NCI-H345 (cell line): Measurements from ENCODE around the gene GALNT15.

Source experiments
- DNase-seq: peaks from one replicate; lab custom pipeline; 2025; lab: John Stamatoyannopoulos, UW

Gene GALNT15

DNA sequence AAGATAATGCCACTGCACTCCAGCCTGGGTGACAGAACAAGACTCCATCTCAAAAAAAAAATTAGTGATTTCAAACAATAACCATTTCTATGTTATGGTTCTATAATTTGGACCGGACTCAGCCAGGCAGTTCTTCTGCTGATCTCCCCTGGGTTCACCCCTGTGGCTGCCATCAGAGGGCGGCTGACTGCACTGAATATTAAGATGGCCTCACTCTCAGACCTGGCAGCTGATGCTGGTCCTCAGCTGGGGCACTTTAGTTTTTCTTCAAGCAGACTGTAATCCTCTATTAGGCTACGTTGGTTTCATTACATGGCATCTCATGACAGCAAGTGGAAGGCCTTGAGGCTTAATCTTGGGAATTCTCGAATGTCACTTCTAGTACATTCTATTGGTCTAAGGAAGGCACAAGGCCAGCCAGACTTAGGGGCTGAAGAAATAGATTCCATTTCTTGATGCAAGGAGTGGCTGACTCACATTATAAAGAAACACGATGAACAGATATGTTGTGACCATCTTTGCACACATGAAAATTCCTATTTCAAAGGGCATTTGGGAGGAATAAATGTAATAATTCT lies 12.8 kb downstream of the GALNT15 start:
- no peak for DNase-seq

DNA sequence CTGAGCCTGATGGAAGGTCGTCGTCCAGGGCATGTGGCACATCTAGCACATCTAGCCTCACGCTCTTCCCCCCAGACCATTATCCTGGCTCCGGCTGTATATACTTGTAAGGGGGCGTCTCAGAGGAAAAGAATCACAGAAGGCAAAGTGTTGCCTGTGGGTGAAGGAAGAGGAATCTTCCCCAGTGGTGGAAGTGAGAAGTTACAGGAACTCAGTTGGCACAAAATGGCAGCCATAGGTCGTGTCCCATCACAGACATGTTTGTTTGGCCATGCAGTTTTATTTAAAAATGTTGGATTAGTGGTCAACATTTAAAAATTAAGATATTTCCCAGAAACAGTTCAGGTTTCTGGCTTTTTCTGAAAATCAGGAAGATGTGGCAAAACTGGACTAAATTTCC lies 13.6 kb downstream of the GALNT15 start:
- DNase-seq: no peak

DNA sequence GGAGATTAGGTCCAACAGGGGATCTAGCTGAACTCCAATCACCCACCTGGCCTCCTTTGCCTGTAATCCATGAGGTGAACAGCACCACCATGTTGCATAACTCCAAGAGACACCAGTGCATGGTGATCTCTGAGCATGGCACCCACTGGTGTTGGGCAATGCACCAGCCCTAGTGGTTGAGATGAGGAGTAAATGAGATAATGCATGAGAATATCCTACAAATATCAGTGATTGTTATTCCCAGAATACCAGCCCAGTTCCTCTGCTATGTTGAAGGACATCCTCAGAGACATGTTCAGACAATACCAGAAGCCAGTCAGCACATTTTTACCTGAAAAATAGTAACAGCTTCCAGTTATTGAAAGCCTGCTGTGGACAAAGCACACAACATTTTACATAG lies 14.7 kb downstream of the GALNT15 start:
- no peak for DNase-seq

DNA sequence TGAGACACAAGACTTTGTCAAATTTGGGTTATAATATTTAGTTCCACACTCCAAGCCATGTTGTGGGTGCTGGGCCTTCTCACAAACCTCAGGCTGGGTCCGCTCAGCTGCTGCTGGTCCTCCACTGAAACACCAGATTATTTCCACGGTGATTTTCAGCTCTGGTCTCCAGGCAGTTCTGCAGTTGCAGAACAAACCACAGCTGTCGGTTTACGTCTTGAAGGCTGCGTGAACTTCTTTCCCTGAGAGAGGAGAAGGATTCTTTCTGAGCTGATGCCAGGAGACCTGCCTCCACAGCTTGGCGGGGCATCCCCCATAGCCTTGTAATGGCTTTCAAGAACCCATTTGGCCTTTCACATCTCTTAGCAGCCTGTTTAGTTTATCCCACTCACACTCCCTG lies 16.2 kb downstream of the GALNT15 start:
- DNase-seq: no peak

DNA sequence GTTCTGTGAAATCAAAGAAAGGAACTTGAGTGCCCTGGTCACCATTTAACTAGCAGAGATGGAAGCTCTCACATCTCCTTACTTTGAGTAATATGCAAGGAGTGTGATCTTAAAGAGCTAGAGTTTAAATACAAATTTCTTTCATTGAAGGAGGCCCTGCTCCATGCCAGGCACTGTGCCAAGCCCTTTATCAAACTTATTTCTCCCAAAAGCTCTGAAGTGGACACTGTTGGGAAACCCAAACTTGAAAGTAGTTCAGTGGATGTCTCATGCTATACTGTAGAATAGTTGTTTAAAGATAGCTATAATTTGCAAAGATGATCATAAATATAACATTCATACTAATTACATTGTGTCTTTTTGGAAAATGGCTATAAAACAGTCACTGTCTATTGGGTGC lies 17.1 kb downstream of the GALNT15 start:
- no peak for DNase-seq

DNA sequence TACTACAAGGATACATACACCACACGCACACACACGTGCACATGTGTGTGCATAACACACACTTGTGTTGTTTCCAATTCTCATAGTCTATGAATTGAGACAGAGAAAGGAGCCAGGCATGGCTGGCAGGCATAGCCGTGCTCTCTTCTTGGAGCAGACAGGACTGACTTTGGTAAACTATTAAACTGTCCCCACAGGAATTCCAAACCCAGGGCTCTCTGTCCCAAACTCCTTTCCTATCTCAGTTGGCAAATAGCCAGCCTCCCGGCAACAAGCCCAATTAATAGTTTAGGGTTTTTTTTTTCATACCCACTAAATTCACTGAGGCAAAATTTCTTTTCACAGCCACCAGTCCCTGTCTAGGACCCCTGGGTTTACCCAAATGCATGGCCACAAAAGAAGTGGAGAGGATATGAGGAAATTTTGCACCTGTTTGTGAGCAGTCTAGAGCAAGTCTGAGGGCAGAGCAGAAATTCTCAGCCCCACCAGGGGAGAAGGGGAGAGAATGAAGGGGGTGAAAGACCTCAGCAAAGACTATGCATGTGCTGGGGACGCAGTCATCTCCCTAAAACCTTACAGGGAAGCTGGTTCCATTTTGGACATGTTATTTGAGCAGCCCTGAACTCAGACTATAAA lies 17.8 kb downstream of the GALNT15 start:
- DNase-seq: no peak

DNA sequence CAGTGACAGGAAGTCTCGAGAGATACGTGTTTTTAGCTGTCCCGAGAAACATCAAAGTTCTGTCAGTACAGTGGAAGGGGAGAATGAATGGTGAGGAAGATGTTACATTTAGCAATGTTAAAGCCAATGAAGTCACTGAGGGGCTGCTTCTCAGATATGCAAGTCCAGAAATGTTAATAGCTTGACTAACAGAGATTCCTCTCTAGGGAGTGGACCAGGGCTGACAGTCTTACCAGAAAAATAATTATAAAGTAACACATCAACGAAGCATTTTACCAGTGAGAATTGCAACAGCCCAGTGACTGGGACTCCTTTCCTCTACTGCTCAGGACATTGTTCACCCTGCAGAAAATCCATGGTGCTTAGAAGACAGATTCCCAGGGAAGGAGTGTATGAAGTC lies 23.9 kb downstream of the GALNT15 start:
- no peak for DNase-seq

DNA sequence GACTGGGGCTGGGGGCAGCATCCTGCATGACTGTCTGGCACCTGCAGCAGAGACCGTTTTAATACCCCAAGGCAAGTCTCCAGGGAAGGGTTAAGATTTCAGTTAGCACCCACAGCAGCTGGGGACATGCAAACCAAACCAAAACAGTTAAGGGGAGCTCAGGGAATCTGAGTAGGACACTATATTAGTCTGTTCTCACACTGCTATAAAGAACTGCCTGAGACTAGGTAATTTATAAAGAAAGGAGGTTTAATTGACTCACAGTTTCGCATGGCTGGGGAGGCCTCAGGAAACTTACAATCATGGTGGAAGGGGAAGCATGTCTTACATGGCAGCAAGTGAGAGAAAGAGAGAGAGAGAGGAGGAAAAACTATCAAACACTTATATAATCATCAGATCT lies 25.3 kb downstream of the GALNT15 start:
- no peak for DNase-seq

DNA sequence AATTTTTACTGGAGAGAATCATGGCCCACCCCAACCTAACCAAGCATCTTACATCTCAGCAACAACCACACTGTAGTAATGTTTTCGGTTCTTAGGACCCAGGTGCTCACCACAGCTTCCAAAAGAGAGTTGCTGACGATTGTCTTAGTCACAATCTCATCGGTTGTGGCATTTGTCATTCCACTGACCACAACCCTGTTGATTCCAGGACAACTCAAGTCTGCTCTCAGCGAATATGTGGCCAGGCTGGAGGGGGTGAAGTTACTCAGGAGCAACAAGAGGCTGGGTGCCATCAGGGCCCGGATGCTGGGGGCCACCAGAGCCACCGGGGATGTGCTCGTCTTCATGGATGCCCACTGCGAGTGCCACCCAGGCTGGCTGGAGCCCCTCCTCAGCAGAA lies 25.9 kb downstream of the GALNT15 start:
- no peak for DNase-seq

DNA sequence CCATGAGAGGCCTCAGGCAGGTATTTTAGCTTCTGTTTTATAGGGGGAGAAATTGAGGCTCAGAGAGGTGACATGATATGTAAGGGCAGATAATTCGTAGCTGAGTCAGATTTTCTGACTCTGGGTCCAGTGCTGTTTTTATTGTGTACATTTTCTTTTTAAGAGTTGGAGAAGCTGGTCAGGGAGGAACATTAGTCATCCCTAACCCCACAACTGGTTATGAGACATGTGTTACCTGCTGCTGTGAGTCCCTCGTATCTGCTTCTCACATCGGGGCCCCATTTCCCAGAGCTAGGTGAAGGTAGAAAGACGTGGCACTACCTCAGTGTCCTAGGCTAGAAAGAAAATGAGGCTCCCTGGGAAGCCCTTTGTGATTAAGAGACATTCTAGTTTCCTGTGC lies 28.6 kb downstream of the GALNT15 start:
- DNase-seq: no peak

DNA sequence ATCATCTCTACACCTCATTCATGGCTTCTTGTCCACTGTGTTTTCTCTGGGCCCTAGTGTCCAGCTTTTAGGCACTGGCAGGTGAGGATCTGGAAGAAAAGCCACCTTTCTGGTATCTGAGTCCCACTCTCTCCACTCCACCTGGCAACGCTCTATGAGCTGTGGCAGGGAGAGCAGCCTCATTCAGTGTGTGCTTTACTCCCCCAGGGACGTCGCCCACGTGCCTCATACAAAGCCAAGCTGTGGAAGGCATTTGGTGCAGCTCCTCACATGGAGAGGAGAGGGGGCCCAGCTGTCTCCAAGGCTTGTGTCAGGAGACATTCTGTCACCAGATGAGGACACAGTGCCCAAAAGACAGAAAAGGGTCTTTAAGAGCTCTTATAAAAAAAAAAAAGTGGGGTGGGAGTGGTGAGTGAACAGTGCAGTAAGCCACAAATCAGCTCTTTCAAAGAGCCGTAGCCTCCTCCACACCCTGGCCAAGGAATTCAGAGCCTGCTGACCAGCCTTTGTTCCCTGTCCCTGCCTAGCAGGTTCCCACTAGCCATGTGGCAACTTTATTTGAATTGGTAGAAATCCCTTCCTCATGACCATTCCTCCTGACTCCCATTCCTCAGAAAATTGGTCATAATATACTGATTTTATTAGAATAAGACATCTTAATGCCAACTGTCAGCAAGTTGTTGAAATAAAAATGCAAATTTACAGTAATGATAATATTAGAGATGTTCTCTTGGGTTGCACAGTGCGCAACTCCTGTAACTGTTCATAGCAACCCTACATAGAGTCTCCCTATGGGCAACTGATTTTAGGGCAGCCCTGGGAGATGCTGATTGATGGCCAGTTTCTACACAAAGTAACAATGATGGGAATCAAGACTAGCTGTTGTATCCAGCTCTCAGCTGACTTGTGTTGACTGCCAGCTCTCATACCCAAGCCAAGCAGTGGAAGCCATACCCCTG lies 29.5 kb downstream of the GALNT15 start:
- peak; percentile 9 for DNase-seq

DNA sequence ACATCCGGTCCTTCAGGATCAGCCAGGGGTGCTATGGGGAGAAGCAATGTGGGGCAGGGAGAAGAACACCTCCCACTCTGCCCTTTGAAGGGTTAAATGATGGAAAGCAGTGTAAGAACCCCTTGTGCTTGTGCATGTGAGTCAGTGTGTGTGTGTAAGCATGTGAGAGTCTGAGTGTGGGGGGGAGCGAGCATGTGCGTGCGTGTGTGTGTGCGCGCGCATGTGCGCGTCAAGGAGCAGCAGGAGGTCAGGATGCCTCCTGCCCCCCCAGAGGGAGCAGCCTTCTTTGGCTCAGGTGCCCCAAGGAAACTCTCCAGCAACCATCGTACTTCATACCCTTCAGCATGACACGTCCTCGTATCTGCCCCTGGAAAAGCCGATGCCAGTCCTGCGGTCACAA lies 30.3 kb downstream of the GALNT15 start:
- DNase-seq: no peak

DNA sequence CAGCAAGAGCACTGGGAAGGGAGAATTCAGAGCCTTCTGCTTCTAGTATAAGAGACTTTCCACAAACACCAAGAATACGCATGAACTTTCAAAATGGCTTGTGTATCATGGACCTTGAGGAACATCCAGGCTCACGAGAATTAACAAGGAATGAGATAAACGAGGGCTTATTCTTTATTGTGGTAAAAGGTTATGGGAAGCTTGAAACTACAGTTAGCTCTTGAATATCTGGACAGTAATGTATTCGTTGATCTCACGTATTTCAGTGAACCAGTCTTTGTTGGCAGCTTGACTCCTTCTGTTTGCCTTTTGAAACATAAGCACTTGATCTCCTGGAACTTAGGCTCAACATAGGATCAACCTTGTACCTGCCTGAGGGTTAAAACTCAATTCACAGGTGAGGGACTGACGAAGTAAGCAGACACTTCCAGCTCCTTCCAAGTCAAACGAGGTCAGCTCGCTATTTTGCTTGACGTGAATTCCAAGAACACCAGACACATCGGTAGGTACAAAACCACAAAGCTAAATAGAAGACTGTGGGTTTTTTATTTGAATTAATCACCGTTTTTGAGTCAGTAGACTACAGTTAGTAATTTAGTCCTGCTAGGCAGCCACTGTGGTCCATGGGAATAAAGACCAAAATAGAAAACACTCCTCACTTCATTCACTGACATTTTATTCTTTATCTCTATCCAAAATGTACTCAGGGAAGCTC lies 30.8 kb downstream of the GALNT15 start:
- DNase-seq: no peak

DNA sequence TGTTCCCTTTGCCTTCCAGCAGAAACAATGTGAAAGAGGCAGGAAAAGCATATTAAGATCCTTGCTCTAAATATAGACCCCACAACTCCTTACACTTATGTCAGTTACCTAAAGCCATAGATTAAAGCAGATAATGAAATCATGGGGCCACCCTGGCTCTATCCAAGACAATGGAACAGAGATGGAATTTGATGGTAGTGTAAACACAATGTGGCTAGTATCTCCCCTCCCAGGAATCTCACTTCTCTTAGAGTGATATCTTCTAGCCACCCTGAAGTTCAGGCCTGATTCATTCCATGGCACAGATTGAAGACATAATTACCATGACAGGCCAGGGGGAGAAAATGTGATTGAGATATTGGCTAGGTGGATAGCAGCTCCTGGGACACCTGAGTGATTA lies 32.6 kb downstream of the GALNT15 start:
- DNase-seq: no peak

DNA sequence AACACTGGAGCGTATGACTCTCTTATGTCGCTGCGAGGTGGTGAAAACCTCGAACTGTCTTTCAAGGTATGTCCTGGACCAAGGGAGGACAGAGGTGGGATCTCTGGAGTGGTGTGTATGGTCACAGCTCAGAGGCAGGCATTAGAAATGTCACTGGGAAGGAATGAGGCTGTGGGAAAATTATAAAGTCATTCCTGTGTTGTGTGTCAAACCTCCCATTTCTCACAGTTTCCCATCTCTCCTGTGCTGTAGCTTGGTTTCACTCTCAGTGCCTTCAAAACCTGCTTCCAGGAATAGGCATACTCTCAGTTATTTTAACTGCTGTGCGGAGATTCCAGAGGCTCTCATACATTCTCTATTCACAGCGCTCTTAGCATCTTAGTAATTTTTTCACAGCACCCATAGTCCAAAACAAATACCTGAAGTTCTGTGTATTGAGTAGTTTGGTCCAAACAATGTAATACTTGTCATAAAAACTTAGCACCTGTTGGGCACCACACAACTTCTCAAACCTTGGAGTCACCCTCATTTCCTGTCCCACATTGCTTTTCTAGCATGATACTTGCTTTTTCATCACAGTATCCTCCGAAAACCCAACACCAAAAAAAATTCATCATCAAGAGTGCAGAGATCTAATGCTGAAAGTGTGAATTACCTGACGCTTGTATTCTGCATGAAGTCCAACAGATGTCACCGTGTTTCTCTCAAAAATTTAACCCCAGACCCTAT lies 36.9 kb downstream of the GALNT15 start:
- DNase-seq: no peak

DNA sequence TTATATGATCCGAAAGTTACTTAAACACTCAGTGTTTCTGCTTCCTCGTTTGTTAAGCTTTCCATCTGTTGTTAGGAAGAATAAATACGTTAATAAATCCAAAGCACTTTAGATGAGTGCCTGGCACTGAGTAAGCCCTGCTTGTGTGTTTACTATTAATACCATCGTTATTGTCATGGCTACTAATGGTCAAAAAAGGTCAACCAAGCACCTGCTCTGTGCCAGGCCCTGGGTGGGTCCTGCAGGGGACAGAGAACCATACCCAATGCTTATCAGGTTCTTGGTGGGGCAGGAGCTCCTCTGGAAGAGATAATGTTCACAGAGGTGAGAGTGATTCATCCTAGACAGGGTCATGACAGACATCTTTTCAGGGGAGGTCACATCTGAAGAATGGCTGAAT lies 39.9 kb downstream of the GALNT15 start:
- no peak for DNase-seq

DNA sequence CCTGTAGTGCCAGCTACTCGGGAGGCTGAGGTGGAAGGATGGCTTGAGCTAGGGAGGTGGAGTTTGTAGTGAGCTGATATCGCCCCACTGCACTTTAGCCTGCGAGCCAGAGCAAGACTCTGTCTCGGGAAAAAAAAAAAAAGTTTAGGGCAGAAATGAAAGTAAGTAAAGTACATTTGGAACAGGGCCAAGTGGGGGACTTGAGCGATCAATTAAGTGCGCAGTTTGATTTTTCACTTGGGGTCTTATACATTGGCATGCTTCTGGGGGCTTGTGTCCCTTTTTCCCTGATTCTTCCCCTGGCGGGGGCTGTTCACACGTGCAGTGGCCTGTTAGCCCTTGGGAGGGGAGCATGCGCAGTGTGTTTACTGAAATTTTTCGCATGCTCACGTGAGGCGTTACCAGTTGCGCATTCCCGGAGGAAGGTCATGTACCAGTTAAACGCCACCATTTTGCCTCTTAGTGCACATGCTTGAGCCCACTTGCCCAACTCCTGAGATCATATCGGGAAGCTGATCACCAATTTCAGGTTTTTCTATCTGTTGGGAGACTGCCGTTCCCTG lies 42.0 kb downstream of the GALNT15 start:
- DNase-seq: no peak

DNA sequence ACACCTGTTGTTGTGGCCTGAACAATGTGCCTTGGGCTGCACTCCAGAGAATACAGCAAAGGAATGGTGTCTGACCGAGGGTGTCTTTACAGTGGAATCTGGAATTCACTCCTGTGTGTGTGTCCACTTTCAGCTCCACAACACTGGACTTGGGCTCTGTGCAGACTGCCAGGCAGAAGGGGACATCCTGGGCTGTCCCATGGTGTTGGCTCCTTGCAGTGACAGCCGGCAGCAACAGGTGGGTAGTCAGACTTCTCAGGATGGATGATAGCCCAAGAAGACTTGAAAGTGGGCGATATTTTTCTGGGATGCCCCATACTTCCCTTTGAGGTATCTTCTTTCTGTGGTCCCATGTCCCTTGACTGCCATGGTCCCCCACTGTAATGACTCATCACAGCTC lies 45.3 kb downstream of the GALNT15 start:
- no peak for DNase-seq

DNA sequence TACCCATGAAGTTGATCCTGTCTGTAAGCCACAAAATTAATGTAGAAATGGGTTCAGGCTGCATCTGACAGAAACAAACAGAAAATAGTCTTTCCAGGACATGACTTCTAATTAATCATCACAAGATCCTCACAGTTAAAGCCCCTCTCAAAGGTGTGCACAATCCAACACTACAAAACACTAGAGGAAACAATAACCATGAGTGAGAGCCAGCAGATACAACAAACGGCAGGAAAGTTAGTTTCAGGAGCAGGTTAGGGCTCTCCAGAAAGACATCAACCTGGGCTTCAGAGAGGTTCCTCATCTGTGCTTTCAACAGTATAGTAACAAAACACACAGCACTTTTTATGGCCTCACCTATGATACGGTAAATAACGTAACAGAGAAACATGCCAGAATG lies 47.5 kb downstream of the GALNT15 start:
- DNase-seq: no peak

DNA sequence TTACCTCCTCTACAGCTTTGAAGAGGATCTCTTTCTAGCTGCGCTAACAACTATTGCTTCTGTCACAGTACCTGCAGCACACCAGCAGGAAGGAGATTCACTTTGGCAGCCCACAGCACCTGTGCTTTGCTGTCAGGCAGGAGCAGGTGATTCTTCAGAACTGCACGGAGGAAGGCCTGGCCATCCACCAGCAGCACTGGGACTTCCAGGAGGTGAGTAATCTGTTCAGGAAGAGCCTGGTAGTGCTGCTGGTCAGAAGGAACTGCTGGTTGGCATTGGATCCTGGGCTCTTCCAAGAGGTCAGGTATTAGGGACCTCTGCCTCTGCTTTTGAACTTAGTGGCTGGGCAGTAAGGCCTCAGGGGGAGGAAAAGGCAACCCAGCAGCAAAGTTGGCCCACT lies 48.1 kb downstream of the GALNT15 start:
- DNase-seq: no peak

DNA sequence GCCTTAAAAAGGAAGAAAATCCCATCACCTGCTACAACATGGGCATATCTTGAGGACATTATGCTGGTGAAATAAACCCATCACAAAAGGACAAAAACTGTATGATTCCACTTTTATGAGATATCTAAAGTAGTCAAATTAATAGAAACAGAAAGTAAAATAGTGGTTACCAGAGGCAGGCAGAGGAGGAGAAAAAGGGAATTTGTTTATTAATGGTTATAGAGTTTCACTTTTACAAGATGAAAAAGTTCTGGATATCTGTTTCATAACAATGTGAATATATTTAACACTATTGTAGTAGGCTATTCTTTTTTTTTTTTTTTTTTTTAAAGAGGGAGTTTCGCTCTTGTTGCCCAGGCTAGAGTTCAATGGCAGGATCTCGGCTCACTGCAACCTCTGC lies 49.8 kb downstream of the GALNT15 start:
- DNase-seq: no peak

DNA sequence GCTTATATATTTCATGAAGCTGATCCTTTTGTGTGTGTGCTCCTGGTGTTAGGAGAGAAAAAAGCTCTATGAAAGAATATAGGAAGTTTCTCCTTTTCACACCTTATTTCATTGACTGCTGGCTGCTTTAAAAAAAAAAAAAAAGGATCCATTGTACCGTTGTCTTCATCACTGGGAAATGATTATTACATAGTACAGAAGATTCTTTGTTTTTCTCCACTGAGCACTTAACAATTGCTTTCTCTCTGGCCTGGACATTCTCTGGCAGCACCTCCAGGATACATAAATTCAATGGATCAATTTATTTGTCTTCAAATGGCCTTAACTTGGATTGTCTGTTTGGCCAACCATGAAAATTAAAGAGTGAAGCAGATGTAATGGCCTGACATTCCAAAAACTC lies 53.1 kb downstream of the GALNT15 start:
- DNase-seq: no peak
